Hepatocyte (in vitro differentiated cells): Measurements from ENCODE around the gene PARP6.
A peak's percentile ranks its signal among the peaks of the same experiment; 100 is the strongest.

Experiments used
- EZH2 ChIP-seq: fragments of 200-600 bp; sonication (generic); IDR thresholded peaks from 2 replicates; pipeline ENCODE4 v1.6.1; 2016; ENCODE audit warnings: antibody characterized with exemption, mild to moderate bottlenecking, borderline replicate concordance
- TF ChIP-seq, protein P1 (sequence below): fragments of 200-600 bp; sonication (generic); IDR thresholded peaks from 2 replicates; pipeline ENCODE4 v1.5.1; 2016; ENCODE audit warnings: antibody characterized with exemption, mild to moderate bottlenecking; ENCODE audit not compliant: poor library complexity

DNA sequence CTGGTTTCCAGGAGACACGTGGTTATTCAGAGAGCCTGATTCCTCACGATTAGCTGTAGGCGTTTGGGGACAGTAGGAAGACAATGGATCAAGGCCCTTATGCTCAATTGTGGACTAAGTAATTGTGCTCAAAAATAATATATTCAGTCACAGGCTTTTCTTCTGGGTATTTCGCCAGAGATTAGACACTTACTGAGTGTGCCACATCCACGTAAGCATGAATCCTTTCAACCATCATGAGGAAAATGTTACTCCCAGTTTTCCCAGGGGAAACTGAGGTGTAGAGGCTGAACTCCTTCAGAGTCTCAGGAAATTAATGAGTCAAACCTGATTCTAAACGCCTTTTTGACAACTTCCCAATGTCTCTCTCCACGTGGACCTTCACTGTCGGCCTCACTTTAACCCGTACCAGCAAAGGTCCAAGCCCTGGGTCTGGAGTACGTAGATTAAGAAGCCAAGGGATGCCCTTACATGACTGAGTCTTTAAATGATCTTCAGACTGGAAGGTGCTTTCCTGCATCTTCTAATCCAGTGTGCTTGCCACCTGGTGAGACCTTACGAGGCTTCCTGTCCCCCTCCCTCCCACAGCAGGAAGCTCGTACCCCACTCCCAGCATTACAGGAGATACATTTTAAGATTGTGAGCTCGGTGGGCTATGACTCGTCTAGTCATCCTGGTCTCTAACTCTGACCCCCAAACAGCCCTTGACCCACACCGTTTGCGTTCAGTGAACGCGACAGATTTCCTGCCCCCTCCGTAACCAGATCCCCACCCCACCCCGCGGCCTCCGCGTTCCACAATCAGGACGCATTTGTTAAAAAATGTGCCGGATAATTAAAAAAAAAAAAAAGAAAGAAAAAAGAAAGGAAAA is 43.0 kb downstream of the PARP6 start:
- TF ChIP-seq, protein P1, sequence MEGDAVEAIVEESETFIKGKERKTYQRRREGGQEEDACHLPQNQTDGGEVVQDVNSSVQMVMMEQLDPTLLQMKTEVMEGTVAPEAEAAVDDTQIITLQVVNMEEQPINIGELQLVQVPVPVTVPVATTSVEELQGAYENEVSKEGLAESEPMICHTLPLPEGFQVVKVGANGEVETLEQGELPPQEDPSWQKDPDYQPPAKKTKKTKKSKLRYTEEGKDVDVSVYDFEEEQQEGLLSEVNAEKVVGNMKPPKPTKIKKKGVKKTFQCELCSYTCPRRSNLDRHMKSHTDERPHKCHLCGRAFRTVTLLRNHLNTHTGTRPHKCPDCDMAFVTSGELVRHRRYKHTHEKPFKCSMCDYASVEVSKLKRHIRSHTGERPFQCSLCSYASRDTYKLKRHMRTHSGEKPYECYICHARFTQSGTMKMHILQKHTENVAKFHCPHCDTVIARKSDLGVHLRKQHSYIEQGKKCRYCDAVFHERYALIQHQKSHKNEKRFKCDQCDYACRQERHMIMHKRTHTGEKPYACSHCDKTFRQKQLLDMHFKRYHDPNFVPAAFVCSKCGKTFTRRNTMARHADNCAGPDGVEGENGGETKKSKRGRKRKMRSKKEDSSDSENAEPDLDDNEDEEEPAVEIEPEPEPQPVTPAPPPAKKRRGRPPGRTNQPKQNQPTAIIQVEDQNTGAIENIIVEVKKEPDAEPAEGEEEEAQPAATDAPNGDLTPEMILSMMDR, result peak; percentile 6
- no peak for TF ChIP-seq EZH2
